GM12872 (cell line): ENCODE measurements around the gene WDFY4.

Experiments
- TF ChIP-seq, protein P1 (sequence below): IDR thresholded peaks from 3 replicates; pipeline ENCODE4 v1.5.1; 2011; ENCODE audit warnings: low read depth, mild to moderate bottlenecking, low read length, moderate library complexity; ENCODE audit not compliant: insufficient read depth

WDFY4 gene

DNA sequence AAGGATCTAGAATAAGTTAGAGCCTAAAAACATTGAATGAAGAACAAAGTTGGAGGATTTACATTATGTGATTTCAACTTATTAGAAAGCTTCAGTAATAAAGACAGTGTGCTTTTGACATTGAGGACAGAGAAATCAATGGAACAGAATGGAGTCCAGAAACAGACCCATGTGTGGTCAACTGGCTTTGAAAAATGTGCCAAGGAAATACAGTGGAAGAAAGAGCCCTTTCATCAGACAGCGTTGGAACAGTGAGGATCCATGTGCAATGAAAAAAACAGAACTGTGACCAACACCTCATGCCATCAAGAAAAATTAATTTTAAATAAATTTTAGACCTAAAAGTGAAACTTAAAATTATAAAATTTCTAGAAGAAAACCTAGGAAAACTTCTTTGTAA is 305.6 kb downstream of the WDFY4 start:
- TF ChIP-seq, protein P1, sequence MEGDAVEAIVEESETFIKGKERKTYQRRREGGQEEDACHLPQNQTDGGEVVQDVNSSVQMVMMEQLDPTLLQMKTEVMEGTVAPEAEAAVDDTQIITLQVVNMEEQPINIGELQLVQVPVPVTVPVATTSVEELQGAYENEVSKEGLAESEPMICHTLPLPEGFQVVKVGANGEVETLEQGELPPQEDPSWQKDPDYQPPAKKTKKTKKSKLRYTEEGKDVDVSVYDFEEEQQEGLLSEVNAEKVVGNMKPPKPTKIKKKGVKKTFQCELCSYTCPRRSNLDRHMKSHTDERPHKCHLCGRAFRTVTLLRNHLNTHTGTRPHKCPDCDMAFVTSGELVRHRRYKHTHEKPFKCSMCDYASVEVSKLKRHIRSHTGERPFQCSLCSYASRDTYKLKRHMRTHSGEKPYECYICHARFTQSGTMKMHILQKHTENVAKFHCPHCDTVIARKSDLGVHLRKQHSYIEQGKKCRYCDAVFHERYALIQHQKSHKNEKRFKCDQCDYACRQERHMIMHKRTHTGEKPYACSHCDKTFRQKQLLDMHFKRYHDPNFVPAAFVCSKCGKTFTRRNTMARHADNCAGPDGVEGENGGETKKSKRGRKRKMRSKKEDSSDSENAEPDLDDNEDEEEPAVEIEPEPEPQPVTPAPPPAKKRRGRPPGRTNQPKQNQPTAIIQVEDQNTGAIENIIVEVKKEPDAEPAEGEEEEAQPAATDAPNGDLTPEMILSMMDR = no peak

DNA sequence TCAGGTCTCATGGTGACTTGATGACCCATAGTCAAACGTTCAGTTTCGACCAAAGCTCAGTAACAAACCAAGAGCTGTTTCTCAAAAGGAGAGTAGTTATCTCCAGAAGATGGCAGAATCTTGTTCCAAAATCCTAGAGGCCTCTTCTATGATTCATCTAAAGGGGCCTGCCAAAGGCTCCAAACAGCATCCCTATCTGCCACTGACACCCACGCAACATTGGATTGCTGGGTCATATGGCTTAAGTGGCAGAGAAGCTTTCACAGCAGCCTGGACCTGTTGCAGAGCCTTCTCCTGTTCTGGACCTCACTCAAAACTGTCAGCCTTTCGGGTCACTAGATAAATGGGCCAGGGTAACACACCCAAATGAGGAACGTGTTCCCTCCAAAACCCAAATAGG is 309.0 kb downstream of the WDFY4 start:
- TF ChIP-seq, protein P1 = no peak

DNA sequence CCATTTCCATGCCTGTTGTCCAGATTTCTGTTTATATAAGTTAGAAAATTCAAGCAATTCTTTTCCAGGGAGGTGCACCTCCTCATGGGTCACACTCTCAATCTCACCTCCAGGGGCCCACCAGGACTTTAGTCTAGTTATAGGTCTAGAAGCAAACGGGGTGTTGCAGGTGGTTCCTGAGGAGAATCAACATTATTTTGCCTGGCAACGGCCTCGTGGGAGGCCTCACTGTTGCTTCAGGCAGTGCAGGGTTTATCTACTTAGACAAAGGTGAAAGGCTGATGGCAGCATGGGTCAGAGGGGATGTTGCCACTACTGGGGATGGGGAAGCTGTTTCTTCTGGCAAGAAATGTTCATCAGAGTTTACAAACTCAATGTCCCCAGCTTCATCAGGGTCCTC is 311.7 kb downstream of the WDFY4 start:
- TF ChIP-seq, protein P1 = no peak

DNA sequence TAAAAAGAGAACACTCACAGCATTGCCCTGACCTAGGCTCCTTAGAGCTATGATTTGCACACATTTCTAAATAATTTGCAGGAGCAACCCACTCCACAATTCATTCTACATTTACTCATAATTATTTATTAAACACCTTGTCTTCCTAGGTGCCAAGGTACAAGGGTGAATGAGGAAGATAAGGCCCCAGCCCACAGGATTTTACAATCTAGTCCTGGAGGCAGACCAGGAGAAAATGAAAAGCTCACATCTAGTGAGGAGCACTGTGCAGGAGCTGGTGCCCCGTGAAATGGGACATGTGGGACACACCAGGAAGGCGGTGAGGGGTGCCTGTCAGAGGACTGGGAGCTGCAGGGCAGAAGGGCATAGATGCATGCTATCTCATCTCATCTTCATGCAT is 314.7 kb downstream of the WDFY4 start:
- TF ChIP-seq, protein P1 = no peak

DNA sequence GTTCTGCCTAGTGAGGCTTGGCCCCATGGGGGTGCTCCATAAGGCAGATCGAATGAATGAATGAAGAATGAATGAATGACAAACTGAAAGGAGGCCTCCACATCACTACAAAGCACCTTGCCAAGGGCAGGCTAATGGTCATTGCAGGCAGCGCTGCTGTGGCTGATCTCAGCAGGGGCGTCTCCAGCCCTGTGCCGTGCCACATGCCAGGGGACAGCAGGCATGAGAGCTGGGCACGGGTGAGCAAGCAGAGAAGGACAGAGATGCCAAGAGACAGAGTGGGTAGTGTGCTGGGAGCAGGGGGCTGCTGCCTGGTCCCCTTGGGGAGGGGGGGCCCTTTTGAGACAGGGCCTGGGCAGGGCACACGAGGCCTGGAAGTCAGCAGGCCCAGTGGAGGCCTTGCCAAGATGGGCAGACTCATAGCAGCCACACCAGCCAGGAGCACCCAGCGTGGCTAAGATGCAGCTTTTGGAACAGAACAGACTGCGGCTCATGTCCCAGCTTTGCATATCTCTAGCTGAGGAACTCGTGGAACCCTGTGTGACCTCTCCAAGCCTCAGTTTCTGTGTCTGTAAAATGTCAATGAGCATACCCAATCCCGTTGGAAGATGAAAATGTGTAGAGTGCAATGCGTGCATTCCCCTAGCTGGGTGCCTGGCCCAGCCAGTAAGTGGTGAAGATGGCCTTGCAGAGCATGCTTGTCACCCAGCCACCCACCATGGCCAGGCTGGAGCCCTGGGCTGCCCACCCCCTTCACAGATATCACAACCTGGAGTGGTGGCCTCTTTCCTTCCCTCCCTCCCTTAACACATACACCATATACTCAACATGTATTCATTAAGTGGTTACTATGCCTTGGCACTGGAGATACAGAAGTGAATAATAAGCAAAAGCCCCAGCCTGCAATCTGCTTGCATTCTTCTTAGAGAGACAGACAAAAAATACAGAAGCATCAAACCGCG is 316.0 kb downstream of the WDFY4 start:
- TF ChIP-seq, protein P1 = no peak

DNA sequence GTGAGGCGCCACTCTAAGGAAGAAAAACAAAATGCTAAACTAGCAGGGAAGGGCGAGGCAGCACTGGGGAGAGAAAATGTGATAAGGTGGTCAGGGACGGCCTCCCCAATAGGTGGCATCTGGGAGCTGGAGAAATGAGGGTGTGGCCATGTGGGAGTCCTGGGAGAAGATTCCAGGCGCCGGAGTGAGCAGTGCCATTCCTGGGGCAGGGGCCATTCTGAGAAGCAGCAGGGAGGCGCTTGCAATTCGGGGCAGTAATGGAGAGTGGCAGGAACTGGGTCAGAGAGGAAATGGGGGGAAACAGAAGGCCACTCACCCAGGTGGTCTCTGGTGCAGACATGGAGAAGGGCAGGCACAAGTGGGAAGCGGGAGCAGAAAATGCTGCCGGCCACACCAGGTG is 316.7 kb downstream of the WDFY4 start:
- TF ChIP-seq, protein P1 = no peak

DNA sequence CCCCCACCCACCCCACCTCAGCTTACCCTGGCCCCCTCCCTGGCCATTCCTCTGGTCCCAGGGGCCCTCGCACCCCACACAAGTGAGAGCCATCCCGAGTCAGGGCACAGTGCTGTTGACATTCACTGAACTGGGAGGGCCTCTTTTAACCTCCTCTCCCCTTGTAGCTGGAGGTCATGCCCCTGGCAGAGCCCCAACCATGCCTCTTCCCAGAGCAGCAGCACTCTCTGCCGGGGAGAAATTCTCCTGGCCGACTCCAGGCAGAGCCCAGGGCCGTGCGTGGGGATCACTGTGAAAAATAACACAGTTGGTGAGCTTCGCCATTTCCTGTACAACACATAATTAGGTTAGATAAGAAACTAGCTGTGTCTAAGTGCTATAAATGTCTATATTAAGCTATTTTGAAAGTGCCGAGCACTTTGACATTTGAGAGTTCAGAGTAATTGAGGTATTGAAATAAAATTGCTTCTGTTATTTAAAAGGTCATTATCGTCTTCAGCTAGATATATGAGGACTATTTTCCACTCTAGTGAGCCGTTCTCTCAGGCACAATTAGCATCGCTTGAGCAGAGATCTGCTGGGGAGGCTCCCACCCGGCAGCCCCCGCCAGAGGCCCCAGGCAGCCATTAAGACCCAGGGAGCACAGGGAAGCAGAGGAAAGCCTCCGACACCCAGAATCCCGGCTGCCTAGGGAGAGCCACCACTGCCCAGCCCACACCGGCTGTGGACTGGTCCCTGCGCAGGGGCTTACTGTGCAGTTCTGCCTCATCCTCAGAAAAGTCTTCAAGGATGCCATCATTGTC is 317.4 kb downstream of the WDFY4 start:
- TF ChIP-seq, protein P1 = no peak
